Measurements from ENCODE around the gene MEIKIN.

Gene MEIKIN

DNA sequence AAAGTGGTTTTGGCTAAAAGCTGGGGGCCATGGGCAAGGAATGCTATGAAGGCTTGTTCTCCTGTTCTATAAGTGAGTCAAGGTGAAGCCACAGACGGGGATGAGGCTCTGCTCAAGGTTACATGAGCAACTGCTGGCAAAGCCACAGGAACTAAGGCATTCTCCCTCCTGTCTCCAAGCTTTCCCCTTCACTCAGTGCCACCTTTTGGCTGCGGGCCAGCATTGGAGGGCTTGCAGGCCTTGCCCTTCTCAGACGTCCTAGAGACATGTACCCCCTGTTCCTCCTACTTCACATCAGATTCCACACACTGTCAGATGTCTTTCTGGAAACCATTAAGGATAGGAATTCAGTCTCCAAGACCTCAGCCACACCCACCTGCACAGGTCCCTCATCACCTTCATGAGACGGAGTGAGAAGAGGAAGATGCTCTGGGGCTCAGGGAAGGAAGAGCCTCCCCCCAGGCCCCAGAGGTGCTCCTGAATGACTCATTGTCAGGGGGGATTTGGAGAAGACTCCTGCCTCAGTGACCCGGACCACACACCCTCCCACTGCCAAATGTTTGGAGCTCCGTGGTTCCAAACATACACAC lies 20.5 kb upstream of the MEIKIN start:
- in situ Hi-C loops (cut with HindIII; ENCODE audit: low pct_unique_long_range_greater_than_20kb, low sequenced_read_pairs), result no loop called here
- DNase-seq (ENCODE audit: low read depth in 1 of 2, low spot score in 1 of 2), result no peak
- no peak for TF ChIP-seq JUND (IDR thresholded peaks at IDR 0.05; ENCODE audit: low read depth)

DNA sequence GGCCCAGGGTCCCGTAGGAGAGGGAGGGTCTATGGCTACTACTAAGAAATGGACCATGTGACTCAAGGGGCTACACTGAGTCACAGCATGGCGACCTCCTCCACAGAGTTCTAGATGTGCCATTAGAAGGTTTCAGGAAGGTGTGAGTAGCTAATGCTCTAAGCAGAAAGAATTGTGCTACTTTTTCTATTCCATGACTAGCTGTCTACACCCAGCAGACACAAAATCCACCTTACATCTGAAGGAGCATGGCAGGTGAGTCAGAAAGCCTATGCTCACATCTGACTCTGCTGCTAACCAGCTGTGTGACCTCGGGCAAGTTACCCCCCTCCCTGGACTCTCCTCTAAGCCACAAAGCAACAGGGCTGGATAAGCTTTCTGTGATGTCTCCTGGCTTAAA lies 14.4 kb upstream of the MEIKIN start:
- DNase-seq (ENCODE audit: low read depth in 1 of 2, low spot score in 1 of 2), result no peak
- in situ Hi-C loops (cut with HindIII; ENCODE audit: low pct_unique_long_range_greater_than_20kb, low sequenced_read_pairs), result no loop called here
- no peak for TF ChIP-seq JUND (IDR thresholded peaks at IDR 0.05; ENCODE audit: low read depth)

DNA sequence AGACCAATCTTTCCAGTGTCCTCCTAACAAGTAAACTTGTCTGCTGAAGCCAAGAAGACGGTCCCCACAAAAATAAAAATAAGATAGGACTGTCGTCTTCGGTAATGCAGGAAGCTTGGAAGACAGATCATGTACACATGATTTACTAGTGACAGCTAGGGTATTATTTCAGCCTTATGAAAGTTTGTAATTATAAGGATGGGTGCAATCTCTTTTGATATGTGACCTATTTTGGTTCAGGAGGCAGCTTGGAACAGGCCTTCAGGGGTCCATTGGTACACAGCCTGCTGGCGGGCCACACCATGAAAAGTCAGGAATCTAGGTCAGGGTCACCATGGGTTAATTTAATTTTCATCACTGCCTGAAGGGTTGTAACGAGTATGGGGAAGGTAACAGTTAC lies 13.7 kb upstream of the MEIKIN start:
- no peak for TF ChIP-seq JUND (IDR thresholded peaks at IDR 0.05; ENCODE audit: low read depth)
- DNase-seq (ENCODE audit: low read depth in 1 of 2, low spot score in 1 of 2), result no peak
- in situ Hi-C loops (cut with HindIII; ENCODE audit: low pct_unique_long_range_greater_than_20kb, low sequenced_read_pairs), result no loop called here

DNA sequence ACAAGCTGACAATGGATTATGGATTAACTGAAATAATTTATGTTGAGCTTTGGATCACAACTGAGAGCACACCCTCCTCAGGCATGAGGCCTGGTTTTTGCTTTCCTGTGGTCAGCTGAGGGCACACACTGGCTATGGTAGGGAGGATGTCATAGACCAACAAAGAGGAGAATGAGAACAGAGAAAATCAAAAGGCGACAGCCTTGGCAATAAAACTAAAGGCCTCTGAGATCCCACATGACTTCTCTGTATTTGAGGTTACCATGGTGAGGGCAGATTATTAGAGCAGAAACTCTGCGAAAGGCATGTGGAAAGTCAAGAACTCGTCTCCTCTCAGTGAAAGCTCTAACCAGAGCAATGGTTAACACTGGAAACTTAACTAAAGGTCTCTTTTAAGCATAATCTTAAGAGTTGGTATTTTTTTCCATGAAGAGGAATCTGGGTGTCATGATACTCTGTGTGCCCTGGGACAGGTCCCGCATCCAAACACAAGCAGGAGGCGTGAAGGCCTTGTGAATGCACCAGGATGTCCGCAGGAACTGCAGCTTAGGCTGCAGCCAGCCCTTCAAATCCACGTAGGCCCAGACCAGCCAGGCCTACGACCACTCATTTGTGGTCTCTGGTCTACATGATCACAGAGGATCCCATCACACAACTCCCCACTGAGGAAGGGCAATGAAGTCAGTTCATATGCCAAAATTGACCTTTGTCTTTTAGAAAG lies 12.4 kb upstream of the MEIKIN start:
- TF ChIP-seq JUND (IDR thresholded peaks at IDR 0.05; ENCODE audit: low read depth), result no peak
- DNase-seq (ENCODE audit: low read depth in 1 of 2, low spot score in 1 of 2), result no peak
- in situ Hi-C loops (cut with HindIII; ENCODE audit: low pct_unique_long_range_greater_than_20kb, low sequenced_read_pairs), result no loop called here

DNA sequence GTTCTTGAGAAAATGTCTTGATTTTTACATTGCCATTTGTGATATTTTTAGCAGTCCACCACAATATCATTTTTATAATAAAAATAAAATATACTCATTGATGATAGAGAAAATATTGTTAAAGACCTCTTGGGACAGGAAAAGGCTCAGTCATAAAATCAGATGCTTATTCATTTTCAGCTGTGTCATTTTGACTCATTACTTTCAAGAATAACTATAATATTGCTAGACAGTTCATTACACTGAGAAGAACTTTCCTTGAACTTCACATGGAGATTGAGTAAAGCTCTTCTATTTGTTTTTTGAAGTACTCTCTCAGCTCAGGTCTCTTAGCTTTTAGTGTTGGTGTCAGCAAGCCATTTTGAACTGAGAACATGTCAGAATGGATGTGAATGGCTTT lies 8.5 kb upstream of the MEIKIN start:
- TF ChIP-seq JUND (IDR thresholded peaks at IDR 0.05; ENCODE audit: low read depth), result no peak
- in situ Hi-C loops (cut with HindIII; ENCODE audit: low pct_unique_long_range_greater_than_20kb, low sequenced_read_pairs), result no loop called here
- no peak for DNase-seq (ENCODE audit: low read depth in 1 of 2, low spot score in 1 of 2)

DNA sequence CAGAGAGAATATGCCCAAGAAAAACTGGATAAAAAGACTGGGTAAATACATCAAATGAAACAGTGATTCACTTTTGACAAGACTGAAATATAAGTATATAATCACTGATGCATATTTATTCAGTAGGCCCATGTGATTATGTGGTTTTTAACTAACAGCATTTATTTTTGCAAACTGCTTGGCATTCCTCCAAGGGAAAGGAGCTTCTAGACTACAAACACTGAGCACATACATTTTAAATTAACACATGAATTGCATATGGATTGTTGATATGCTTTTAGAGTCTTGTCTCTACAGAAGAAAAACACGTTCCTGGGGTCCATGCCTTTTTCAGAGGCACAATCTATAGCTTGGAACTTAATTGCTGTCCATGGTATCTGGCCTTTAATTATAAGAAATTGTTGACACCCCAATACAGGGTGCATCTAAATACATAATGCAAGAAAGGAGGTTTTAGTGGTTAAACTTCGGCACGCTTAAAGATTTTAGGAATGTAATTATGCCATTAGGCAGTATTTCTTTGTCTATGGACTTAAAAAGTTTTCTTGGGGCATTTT lies 6.9 kb upstream of the MEIKIN start:
- DNase-seq (ENCODE audit: low read depth in 1 of 2, low spot score in 1 of 2), result no peak
- in situ Hi-C loops (cut with HindIII; ENCODE audit: low pct_unique_long_range_greater_than_20kb, low sequenced_read_pairs), result no loop called here
- TF ChIP-seq JUND (IDR thresholded peaks at IDR 0.05; ENCODE audit: low read depth), result no peak

DNA sequence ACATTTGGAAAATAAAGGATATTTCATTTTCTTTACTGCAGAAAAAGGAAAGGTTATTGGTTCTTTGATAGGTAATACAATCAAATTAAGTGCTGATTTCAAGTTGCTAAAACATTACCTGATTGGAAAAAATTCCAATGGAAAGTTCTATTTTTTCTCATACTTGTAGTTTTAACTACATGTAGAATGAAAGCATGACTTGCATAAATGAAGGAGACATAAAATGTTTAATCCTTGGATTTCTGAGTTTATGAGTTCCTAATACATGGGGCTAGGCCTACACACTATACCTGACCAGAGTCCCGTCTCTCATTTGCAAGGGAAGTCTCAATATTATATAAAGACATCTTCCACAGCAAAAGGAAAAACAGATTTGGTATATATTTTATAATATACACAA lies 5.2 kb upstream of the MEIKIN start:
- TF ChIP-seq JUND (IDR thresholded peaks at IDR 0.05; ENCODE audit: low read depth), result no peak
- in situ Hi-C loops (cut with HindIII; ENCODE audit: low pct_unique_long_range_greater_than_20kb, low sequenced_read_pairs), result no loop called here
- DNase-seq (ENCODE audit: low read depth in 1 of 2, low spot score in 1 of 2), result no peak

DNA sequence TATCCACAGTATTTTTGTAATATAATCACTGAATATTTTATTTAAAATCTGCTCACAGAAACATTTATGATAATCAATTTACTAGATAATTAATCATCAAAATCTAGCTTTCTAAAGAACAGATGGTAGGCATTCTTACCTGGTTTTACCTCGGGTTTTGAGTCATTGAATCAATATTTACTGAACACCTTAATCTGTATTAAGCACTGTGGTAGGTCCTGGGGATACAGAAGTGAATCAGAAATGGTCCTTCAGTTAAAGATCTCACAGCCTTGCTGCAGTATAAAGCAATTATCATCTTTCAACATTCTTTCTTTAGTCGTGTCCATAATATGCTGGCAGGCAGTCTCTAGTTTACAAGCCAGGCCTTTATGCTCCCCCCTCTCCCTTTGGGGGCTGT lies 2.0 kb upstream of the MEIKIN start:
- TF ChIP-seq JUND (IDR thresholded peaks at IDR 0.05; ENCODE audit: low read depth), result no peak
- in situ Hi-C loops (cut with HindIII; ENCODE audit: low pct_unique_long_range_greater_than_20kb, low sequenced_read_pairs), result no loop called here
- peak in 1 of 2 experiments; percentile 6 for DNase-seq (ENCODE audit: low read depth in 1 of 2, low spot score in 1 of 2)

DNA sequence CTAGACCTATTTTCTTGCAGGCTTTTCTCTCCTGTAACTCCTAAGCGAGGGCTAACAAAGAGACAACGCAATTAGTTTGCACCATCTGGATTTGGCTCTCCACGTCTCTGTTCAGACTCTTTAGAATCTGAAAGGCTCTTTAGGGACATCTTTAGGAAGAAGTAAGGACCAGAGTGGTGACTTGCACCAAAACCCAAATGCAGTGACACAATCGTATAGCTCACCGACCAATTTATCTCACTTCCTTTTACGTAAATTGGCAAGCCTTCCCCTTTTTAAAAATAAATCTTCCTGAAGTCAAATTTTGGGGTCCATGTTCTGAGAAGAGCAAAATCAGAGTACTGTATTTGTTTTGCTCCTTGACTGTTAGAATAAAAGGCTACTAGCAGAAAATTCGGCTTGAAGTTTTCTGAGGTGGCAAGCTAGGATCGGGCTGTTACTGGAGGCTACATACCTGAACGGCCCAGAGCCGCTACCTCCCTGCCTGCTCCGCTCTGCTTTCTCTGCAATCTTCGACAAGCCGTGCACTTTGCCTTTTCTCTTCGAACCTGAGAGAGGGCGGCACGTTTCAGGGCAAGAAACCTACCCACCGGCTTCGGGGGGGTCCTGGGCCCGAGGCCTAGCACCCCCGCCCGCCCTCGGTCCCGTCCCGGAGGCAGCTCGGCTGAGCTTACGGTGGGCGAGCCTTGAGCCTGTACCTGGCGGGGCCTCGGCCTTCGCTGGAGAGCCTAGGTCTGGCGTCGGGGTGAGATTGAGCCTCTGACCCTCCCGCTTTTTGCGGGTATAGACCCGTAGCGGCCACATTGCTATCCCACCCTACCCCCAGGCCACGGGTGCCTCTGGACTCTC lies 537 bp downstream of the MEIKIN start:
- DNase-seq (ENCODE audit: low read depth in 1 of 2, low spot score in 1 of 2), result no peak
- in situ Hi-C loops (cut with HindIII; ENCODE audit: low pct_unique_long_range_greater_than_20kb, low sequenced_read_pairs), result no loop called here
- TF ChIP-seq JUND (IDR thresholded peaks at IDR 0.05; ENCODE audit: low read depth), result no peak

DNA sequence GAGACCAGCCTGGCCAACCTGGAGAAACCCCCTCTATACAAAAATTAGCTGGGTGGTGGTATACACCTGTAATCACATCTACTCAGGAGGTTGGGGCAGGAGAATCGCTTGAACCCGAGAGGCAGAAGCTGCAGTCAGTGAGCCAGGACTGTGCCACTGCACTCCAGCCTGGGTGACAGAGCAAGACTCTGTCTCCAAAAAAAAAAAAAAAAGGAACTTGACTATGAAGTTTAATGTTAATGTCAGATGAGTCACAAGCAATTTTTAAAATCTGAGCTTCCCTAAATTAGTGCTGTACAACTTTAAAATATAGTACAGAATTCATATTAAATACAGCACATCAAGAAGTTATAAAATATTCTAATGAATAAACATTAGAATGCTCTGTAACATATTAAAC lies 1.5 kb downstream of the MEIKIN start:
- in situ Hi-C loops (cut with HindIII; ENCODE audit: low pct_unique_long_range_greater_than_20kb, low sequenced_read_pairs), result no loop called here
- no peak for DNase-seq (ENCODE audit: low read depth in 1 of 2, low spot score in 1 of 2)
- TF ChIP-seq JUND (IDR thresholded peaks at IDR 0.05; ENCODE audit: low read depth), result no peak

DNA sequence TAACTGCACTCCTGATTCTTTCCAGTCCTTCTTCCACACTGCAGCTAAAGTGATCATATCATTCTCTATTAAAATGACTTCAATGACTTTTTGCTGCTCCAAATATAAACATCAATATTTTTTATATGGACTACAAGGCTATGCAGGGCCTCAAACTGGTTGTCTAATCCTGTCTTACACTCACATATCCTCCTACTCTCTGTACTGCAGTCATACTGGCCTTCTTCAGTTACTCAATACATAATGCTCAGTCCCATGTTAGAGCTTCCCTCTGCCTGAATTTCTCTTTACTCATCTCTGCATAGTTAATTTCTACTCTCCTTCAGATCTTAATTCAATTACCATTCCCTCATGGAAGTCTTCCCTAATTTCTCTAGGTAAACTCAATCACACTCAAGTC lies 3.4 kb downstream of the MEIKIN start:
- TF ChIP-seq JUND (IDR thresholded peaks at IDR 0.05; ENCODE audit: low read depth), result no peak
- no peak for DNase-seq (ENCODE audit: low read depth in 1 of 2, low spot score in 1 of 2)
- in situ Hi-C loops (cut with HindIII; ENCODE audit: low pct_unique_long_range_greater_than_20kb, low sequenced_read_pairs), result no loop called here

DNA sequence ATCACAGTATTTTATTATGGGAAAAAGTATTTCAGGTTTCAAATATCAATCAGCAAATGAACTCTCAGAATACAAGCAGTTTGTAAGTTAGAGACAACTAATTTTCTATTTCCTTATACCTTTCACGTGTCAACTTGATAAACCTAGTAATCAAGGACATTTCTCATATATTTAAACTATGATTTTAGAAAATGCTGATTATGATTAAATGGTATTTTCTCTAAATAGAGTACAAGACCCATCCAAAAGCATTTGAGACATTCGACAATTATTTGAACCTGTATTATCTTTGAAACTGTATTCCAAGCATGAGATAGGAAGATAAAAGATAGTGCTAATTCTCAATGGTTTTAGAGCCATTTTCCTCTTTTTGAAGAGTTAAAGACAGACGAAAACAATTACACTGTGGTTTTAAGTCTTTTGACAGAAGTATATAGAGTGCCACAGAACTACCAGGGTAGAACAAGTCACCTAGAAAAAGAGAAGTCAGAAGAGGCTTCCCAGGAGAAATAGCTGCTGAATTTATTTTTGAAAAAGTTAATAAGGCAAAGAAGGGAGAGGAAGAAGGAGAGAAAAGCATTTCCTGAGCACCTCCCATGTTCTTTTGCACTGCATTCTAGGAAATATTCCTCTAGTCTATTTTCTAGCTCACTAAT lies 5.6 kb downstream of the MEIKIN start:
- no peak for TF ChIP-seq JUND (IDR thresholded peaks at IDR 0.05; ENCODE audit: low read depth)
- DNase-seq (ENCODE audit: low read depth in 1 of 2, low spot score in 1 of 2), result no peak
- in situ Hi-C loops (cut with HindIII; ENCODE audit: low pct_unique_long_range_greater_than_20kb, low sequenced_read_pairs), result no loop called here

Measured in T47D (cell line).